ENCODE data around the gene SORCS2. TPM values are rescaled to one million over a fixed set of nuclear protein-coding genes. Genes with fewer than 3 reads are reported as not detected.

SORCS2 gene
- polyA plus RNA-seq, 1 of the 3 experiments (the other 2 are of a cell fraction), result 1.6 TPM

DNA sequence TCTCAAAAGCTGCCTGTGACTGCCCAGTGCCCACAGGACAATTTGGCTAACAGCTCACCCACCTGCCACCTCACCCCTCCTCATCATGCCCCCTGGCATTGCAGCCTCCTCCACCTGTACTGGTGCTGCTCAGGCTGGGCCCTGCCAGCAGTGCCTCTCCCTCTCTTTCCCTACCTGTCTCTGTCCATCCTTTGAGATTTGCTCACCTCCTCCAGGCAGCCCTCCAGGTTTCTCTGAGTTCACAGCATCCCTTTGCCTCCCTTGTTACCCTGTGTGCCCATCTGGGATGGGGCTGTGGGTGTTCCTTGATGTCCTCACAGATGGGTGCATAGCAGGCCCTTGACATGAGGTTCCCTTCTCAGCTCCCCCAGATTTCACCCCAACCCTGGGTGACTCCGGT, 522.4 kb downstream of the SORCS2 start:
- no peaks in the 10 kb centered on the region for H3K9me2 ChIP-seq
- ChIA-PET CTCF (interaction anchor here (1.0 to 1.4 kb wide), 3 partner anchors 37 to 379 kb away, joined by 3 read pairs; no protein-coding TSS in a partner anchor), POLR2A (no interaction called here)

DNA sequence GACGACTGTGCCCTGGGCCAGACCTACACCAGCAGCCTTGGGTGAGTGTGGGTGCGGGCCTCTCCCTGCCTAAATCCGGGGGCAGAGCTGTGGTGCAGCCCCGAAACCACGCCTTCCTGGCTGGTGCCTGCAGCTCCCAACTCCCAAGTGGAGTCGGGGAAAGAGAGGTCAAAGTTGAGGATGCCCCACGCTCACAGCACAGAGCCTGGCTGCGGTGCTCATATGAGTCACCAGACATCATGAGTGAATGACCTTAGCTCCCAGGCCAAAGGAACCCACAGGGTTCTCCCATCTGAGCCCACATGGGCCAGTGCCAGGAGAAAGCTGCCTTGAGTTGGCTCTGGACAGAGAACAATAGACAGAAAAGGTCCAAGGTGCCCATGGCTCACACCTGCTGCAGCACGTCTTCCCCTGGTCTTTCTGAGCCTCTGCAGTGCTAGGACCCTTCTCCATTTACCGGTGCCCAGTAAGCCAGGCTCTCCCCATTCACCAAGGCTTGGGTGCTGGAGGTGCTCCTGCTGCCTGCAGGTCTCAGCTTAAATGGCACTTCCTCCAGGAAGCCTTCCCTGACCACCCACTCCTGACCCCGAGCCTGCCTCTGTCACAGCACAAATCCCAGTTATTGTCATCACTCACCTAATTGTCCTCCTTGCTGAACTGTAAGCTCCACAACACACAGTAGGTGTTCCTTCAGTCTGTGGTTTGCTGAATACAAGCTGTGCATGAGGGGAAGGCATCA, 523.1 kb downstream of the SORCS2 start:
- Histone ChIP-seq H3K9ac (no peak overlapping the region), H3K4me2 (no peak overlapping the region), H4K20me1 (ENCODE audit: insufficient read depth) (no peaks in the 10 kb centered on the region), H3K36me3 (replicated peaks in 1 of 2; ENCODE audit: control insufficient read depth in 1 of 2, insufficient read depth in 2 of 2, low read length in 1 of 2) (no peaks in the 10 kb centered on the region), H3K27me3 (ENCODE audit: insufficient read depth) (no peaks in the 10 kb centered on the region), H2AFZ (ENCODE audit: low read depth) (no peak overlapping the region), H3K9me2 (no peaks in the 10 kb centered on the region), H3F3A (replicated peaks; ENCODE audit: insufficient read depth) (peaks cover 5% of the 10 kb centered on the region), H3K9me3 (no peaks in the 10 kb centered on the region), H3K4me1 (ENCODE audit: control insufficient read depth in 1 of 2, insufficient read depth in 2 of 2, low read depth in 1 of 2, low read length in 1 of 2) (no peaks in the 10 kb centered on the region; a peak in 1 of 4 replicates), H3K27ac (ENCODE audit: low read depth in 2 of 2, low read length in 1 of 2) (no peak overlapping the region), H3K4me3 (ENCODE audit: low read depth in 2 of 2, low read length in 1 of 2) (no peak overlapping the region), H3K79me2 (ENCODE audit: insufficient read depth) (no peaks in the 10 kb centered on the region)
- CTCF ChIA-PET, result interaction anchor here (1.0 to 1.3 kb wide), 2 partner anchors 254 to 379 kb away, joined by 3 read pairs; no protein-coding TSS in a partner anchor
- POLR2A ChIA-PET, result no interaction called here
- DNase-seq, result no peak
- 74% methylated on average over 9 of the region's 11 CpGs for WGBS (ENCODE audit: low lambda C conversion rate)
- TF ChIP-seq EZH2phosphoT487 (IDR thresholded peaks at IDR 0.05; ENCODE audit: borderline replicate concordance, low read depth), result no peak
- TF ChIP-seq NRF1 (IDR thresholded peaks at IDR 0.05; ENCODE audit: low read depth, low read length), result no peak
- no peak for TF ChIP-seq TCF12 (IDR thresholded peaks at IDR 0.05)
- TF ChIP-seq, protein P1, sequence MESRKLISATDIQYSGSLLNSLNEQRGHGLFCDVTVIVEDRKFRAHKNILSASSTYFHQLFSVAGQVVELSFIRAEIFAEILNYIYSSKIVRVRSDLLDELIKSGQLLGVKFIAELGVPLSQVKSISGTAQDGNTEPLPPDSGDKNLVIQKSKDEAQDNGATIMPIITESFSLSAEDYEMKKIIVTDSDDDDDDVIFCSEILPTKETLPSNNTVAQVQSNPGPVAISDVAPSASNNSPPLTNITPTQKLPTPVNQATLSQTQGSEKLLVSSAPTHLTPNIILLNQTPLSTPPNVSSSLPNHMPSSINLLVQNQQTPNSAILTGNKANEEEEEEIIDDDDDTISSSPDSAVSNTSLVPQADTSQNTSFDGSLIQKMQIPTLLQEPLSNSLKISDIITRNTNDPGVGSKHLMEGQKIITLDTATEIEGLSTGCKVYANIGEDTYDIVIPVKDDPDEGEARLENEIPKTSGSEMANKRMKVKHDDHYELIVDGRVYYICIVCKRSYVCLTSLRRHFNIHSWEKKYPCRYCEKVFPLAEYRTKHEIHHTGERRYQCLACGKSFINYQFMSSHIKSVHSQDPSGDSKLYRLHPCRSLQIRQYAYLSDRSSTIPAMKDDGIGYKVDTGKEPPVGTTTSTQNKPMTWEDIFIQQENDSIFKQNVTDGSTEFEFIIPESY (IDR thresholded peaks at IDR 0.05; ENCODE audit: borderline replicate concordance, low read depth), result no peak
- no peak for TF ChIP-seq FOXJ3 (CRISPR knock-in tag; IDR thresholded peaks at IDR 0.05)
- TF ChIP-seq, protein P2, sequence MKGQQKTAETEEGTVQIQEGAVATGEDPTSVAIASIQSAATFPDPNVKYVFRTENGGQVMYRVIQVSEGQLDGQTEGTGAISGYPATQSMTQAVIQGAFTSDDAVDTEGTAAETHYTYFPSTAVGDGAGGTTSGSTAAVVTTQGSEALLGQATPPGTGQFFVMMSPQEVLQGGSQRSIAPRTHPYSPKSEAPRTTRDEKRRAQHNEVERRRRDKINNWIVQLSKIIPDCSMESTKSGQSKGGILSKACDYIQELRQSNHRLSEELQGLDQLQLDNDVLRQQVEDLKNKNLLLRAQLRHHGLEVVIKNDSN (IDR thresholded peaks at IDR 0.05; ENCODE audit: borderline replicate concordance, low read depth), result no peak
- TF ChIP-seq, protein P3, sequence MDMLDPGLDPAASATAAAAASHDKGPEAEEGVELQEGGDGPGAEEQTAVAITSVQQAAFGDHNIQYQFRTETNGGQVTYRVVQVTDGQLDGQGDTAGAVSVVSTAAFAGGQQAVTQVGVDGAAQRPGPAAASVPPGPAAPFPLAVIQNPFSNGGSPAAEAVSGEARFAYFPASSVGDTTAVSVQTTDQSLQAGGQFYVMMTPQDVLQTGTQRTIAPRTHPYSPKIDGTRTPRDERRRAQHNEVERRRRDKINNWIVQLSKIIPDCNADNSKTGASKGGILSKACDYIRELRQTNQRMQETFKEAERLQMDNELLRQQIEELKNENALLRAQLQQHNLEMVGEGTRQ (IDR thresholded peaks at IDR 0.05; ENCODE audit: borderline replicate concordance, low read depth, low read length), result no peak
- TF ChIP-seq, protein P4, sequence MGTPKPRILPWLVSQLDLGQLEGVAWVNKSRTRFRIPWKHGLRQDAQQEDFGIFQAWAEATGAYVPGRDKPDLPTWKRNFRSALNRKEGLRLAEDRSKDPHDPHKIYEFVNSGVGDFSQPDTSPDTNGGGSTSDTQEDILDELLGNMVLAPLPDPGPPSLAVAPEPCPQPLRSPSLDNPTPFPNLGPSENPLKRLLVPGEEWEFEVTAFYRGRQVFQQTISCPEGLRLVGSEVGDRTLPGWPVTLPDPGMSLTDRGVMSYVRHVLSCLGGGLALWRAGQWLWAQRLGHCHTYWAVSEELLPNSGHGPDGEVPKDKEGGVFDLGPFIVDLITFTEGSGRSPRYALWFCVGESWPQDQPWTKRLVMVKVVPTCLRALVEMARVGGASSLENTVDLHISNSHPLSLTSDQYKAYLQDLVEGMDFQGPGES (IDR thresholded peaks at IDR 0.05; ENCODE audit: low read depth, low read length), result no peak
- no peak for TF ChIP-seq JUND (IDR thresholded peaks at IDR 0.05)
- TF ChIP-seq SIN3A (IDR thresholded peaks at IDR 0.05; ENCODE audit: borderline replicate concordance, low read depth, low read length), result no peak
- no peak for TF ChIP-seq POLR2AphosphoS5 (IDR thresholded peaks at IDR 0.05; ENCODE audit: low read depth, low read length)

More for the DNA sequence above, 522.4 kb downstream of the SORCS2 start:
- no peaks in the 10 kb centered on the region for H3K27me3 ChIP-seq (ENCODE audit: insufficient read depth)
- H3F3A ChIP-seq (replicated peaks; ENCODE audit: insufficient read depth), result no peaks in the 10 kb centered on the region
- H3K4me2 ChIP-seq, result no peak overlapping the region
- no peak overlapping the region for H3K27ac ChIP-seq (ENCODE audit: low read depth in 2 of 2, low read length in 1 of 2)
- H3K9me3 ChIP-seq, result no peaks in the 10 kb centered on the region
- no peak for TF ChIP-seq FOXJ3 (CRISPR knock-in tag; IDR thresholded peaks at IDR 0.05)
- TF ChIP-seq GATA2 (CRISPR knock-in tag; IDR thresholded peaks at IDR 0.05), result no peak
- TF ChIP-seq NFIC (IDR thresholded peaks at IDR 0.05; ENCODE audit: borderline replicate concordance), result no peak
- TF ChIP-seq, protein P5, sequence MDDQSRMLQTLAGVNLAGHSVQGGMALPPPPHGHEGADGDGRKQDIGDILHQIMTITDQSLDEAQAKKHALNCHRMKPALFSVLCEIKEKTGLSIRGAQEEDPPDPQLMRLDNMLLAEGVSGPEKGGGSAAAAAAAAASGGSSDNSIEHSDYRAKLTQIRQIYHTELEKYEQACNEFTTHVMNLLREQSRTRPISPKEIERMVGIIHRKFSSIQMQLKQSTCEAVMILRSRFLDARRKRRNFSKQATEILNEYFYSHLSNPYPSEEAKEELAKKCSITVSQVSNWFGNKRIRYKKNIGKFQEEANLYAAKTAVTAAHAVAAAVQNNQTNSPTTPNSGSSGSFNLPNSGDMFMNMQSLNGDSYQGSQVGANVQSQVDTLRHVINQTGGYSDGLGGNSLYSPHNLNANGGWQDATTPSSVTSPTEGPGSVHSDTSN (IDR thresholded peaks at IDR 0.05), result no peak
- TF ChIP-seq POLR2AphosphoS5 (IDR thresholded peaks at IDR 0.05; ENCODE audit: low read depth, low read length), result no peak
- no peak for TF ChIP-seq CHD2 (IDR thresholded peaks at IDR 0.05; ENCODE audit: low read length, partially characterized antibody)
- TF ChIP-seq JUND (IDR thresholded peaks at IDR 0.05), result no peak
- TF ChIP-seq NRF1 (IDR thresholded peaks at IDR 0.05; ENCODE audit: low read depth, low read length), result no peak
- no peak for TF ChIP-seq RCOR1 (IDR thresholded peaks at IDR 0.05; ENCODE audit: low read length)
- no peak for TF ChIP-seq SMC3 (IDR thresholded peaks at IDR 0.05; ENCODE audit: low read depth, low read length)
- H3K4me1 ChIP-seq (ENCODE audit: control insufficient read depth in 1 of 2, insufficient read depth in 2 of 2, low read depth in 1 of 2, low read length in 1 of 2), result no peaks in the 10 kb centered on the region; a peak in 1 of 4 replicates
- no peak overlapping the region for H2AFZ ChIP-seq (ENCODE audit: low read depth)
- H4K20me1 ChIP-seq (ENCODE audit: insufficient read depth), result no peaks in the 10 kb centered on the region
- H3K9ac ChIP-seq, result no peak overlapping the region
- no peaks in the 10 kb centered on the region for H3K36me3 ChIP-seq (replicated peaks in 1 of 2; ENCODE audit: control insufficient read depth in 1 of 2, insufficient read depth in 2 of 2, low read length in 1 of 2)
- DNase-seq, result no peak
- no peaks in the 10 kb centered on the region for H3K79me2 ChIP-seq (ENCODE audit: insufficient read depth)
- WGBS (ENCODE audit: low lambda C conversion rate), result 79% methylated on average over 1 of the region's 1 CpG
- H3K4me3 ChIP-seq (ENCODE audit: low read depth in 2 of 2, low read length in 1 of 2), result no peak overlapping the region

Data from SK-N-SH (cell line).